WTC11 (cell line): Measurements from ENCODE around the gene UTP14C.

Source experiments
- TF ChIP-seq, protein P1 (sequence below): fragments of 200-600 bp; IDR thresholded peaks from 2 replicates; pipeline ENCODE4 v1.8.0; 2022; ENCODE audit warnings: antibody characterized with exemption
- TF ChIP-seq, protein P2 (sequence below): sonication (generic); formaldehyde crosslinking; IDR thresholded peaks from 2 replicates; pipeline ENCODE4 v1.8.0; 2022; ENCODE audit warnings: mild to moderate bottlenecking, missing genetic modification reagents
- TF ChIP-seq, protein P3 (sequence below): sonication (generic); formaldehyde crosslinking; IDR thresholded peaks from 2 replicates; pipeline ENCODE4 v1.8.1; 2023; ENCODE audit warnings: mild to moderate bottlenecking, missing genetic modification reagents, moderate library complexity

DNA sequence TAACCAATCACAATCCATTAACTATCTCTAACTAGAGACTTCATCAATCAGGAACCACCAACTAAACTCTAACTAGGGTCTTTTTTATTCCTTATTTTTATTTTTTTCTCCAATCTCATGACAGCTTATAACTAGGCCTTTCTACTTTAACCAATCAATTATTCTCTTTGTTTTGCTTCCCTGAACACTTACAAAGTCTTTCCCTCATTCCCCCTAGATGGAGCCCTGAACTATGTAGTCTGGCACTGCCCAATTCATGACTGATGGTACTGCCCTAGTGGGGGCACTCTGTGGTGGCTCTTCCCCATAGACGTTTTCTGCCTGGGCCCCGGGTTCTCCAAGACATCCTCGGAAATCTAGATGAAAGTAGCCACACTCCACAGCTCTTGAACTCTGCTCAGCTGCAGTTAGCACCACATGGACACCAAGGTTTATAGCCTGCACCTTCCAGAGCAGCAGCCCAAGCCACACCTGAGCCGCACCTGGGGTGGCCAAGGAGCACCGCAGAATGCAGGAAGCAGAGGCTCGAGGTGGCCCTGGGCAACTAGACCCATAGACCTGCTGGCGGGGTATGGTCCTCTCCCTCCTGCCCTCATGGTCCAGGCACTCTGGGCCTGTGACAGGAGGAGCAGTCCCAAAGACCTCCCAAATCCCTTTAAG, 19.9 kb upstream of the UTP14C start:
- TF ChIP-seq, protein P1, sequence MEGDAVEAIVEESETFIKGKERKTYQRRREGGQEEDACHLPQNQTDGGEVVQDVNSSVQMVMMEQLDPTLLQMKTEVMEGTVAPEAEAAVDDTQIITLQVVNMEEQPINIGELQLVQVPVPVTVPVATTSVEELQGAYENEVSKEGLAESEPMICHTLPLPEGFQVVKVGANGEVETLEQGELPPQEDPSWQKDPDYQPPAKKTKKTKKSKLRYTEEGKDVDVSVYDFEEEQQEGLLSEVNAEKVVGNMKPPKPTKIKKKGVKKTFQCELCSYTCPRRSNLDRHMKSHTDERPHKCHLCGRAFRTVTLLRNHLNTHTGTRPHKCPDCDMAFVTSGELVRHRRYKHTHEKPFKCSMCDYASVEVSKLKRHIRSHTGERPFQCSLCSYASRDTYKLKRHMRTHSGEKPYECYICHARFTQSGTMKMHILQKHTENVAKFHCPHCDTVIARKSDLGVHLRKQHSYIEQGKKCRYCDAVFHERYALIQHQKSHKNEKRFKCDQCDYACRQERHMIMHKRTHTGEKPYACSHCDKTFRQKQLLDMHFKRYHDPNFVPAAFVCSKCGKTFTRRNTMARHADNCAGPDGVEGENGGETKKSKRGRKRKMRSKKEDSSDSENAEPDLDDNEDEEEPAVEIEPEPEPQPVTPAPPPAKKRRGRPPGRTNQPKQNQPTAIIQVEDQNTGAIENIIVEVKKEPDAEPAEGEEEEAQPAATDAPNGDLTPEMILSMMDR, result no peak
- TF ChIP-seq, protein P2, sequence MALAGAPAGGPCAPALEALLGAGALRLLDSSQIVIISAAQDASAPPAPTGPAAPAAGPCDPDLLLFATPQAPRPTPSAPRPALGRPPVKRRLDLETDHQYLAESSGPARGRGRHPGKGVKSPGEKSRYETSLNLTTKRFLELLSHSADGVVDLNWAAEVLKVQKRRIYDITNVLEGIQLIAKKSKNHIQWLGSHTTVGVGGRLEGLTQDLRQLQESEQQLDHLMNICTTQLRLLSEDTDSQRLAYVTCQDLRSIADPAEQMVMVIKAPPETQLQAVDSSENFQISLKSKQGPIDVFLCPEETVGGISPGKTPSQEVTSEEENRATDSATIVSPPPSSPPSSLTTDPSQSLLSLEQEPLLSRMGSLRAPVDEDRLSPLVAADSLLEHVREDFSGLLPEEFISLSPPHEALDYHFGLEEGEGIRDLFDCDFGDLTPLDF (CRISPR knock-in tag), result no peak
- TF ChIP-seq, protein P3, sequence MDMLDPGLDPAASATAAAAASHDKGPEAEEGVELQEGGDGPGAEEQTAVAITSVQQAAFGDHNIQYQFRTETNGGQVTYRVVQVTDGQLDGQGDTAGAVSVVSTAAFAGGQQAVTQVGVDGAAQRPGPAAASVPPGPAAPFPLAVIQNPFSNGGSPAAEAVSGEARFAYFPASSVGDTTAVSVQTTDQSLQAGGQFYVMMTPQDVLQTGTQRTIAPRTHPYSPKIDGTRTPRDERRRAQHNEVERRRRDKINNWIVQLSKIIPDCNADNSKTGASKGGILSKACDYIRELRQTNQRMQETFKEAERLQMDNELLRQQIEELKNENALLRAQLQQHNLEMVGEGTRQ (CRISPR knock-in tag), result no peak
